Colonic mucosa (tissue), 4 donors: Measurements from ENCODE around the gene DAPK1. TPM values are rescaled to one million over a fixed set of nuclear protein-coding genes. Genes with fewer than 3 reads are reported as not detected.

Source experiments
- DNase-seq: peaks from one replicate; pipeline ENCODE4 v3.0.0-alpha.2; 2020
- H3K27ac ChIP-seq: fragments of 200-600 bp; one replicate; pipeline ENCODE4 v1.8.0; 2021
- H3K27me3 ChIP-seq: fragments of 200-600 bp; one replicate; pipeline ENCODE4 v1.8.0; 2021
- H3K36me3 ChIP-seq: fragments of 200-600 bp; one replicate; pipeline ENCODE4 v1.8.0; 2021
- H3K4me1 ChIP-seq: fragments of 200-600 bp; one replicate; pipeline ENCODE4 v1.8.0; 2021; ENCODE audit warnings: mild to moderate bottlenecking
- H3K4me3 ChIP-seq: fragments of 200-600 bp; one replicate; pipeline ENCODE4 v1.8.0; 2021
- H3K9ac ChIP-seq, 2 donors: one replicate each; pipeline ENCODE4 v1.7.0; 2013; ENCODE audit warnings: control low read depth in 2 of 2, low read depth in 2 of 2, low read length in 2 of 2
- H3K9me3 ChIP-seq: fragments of 200-600 bp; one replicate; pipeline ENCODE4 v1.8.0; 2021
- intact Hi-C: fragments of 100-400 bp; cut with DNase I; formaldehyde crosslinking; loops from one replicate; pipeline ENCODE4 v1.14.1; 2022
- total RNA-seq, 2 donors: library from RNA; stranded (reverse); fragmentation: NEBNext Ultra II Directional in 1 of 2; extraction: Animal tissue kit (Norgen Biotek cat#: 25700) in 1 of 2; gene quantifications; one replicate each; pipeline ENCODE4 v1.2.1, GENCODE V29; 2021
- TF ChIP-seq, protein P1 (sequence below): fragments of 200-600 bp; IDR thresholded peaks from one replicate; pipeline ENCODE4 v1.8.0; 2022; ENCODE audit warnings: antibody characterized with exemption, mild to moderate bottlenecking
- donor health status: healthy.
- donor health status: DM: no; HTN: no; CAD: no.
- donor health status: DM: no; HTN: no; CAD: no.

Gene DAPK1
- total RNA-seq, 2 donors from 2014 or later: 7.9 to 17.5 TPM

DNA sequence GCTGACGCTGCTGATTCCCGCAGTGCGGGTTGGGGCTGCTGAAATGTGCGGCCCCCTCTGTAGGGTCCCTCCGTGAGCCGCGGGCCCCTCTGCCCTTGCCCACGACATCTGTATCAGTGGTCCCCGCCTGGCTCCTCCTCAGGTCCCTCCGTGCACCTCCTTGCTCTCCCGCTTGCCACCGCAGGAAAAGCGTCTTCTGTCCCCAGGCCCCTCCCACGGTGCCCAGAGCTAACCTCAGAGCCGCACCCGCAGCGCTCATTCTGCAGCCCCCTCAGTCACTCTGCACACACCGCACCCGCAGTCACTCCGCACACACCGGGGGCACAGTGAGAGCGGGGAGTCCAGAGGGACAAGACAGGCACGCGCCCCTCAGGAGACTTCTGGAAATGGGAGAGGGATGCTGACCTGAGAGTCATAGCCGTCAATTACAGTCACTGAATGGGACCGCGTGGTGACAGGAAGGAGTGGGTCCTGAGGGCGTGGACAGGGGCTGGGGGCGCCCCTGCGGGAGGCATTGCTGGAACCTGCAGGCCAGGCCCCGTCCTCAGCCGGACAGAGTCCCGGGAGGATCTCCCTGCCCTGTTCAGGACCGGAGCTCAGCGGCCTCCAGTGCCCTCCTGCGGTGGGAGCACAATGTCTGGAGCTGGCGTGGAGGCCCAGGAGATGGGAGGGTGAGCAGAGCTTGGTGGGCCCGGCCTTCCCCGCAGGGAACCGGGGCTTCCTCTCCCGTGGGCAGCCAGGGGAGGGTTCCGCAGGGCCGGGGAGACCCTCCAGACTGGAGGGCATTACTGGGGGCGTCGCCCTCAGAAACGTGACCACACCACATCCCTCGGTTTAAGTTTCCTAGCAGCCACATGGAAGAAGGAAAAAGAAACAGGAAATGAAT is 162.1 kb downstream of the DAPK1 start:
- H3K9ac ChIP-seq: no peak overlapping the region
- intact Hi-C loops: loop anchor here (5.0 to 10.0 kb wide), 2 partner anchors 162 to 1225 kb away; partner anchors contain the start of gene DAPK1
- no peaks in the 10 kb centered on the region for H3K4me1 ChIP-seq
- no peak overlapping the region for H3K27ac ChIP-seq
- H3K27me3 ChIP-seq: no peaks in the 10 kb centered on the region
- TF ChIP-seq, protein P1, sequence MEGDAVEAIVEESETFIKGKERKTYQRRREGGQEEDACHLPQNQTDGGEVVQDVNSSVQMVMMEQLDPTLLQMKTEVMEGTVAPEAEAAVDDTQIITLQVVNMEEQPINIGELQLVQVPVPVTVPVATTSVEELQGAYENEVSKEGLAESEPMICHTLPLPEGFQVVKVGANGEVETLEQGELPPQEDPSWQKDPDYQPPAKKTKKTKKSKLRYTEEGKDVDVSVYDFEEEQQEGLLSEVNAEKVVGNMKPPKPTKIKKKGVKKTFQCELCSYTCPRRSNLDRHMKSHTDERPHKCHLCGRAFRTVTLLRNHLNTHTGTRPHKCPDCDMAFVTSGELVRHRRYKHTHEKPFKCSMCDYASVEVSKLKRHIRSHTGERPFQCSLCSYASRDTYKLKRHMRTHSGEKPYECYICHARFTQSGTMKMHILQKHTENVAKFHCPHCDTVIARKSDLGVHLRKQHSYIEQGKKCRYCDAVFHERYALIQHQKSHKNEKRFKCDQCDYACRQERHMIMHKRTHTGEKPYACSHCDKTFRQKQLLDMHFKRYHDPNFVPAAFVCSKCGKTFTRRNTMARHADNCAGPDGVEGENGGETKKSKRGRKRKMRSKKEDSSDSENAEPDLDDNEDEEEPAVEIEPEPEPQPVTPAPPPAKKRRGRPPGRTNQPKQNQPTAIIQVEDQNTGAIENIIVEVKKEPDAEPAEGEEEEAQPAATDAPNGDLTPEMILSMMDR: no peak
- H3K9me3 ChIP-seq: no peaks in the 10 kb centered on the region
- no peak for DNase-seq
- H3K36me3 ChIP-seq: no peaks in the 10 kb centered on the region
- H3K4me3 ChIP-seq: no peak overlapping the region

DNA sequence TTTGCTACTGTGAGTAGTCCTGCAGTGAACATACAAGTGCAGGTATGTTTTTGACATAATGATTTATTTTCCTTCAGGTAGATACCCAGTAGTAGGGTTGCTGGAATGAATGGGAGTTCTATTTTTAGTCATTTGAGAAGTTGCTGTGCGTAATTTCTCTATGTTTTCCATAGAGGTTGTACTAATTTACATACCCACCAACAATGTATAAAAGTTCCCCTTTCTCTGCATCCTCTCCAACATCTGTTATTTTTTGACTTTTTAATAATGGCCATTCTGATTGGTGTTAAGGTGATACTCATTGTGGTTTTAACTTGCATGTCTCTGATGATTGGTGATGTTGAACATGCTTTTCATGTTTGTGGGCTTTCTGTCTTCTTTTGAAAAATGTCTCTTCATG is 163.6 kb downstream of the DAPK1 start:
- Histone ChIP-seq H3K27me3 (no peaks in the 10 kb centered on the region), H3K4me1 (no peaks in the 10 kb centered on the region), H3K9me3 (no peaks in the 10 kb centered on the region), H3K9ac (no peak overlapping the region), H3K4me3 (no peak overlapping the region), H3K36me3 (no peaks in the 10 kb centered on the region), H3K27ac (no peak overlapping the region)
- TF ChIP-seq, protein P1: no peak
- intact Hi-C loops: loop anchor here (10.0 kb wide), 1 partner anchor 1226 kb away; no protein-coding TSS in a partner anchor
- DNase-seq: no peak

DNA sequence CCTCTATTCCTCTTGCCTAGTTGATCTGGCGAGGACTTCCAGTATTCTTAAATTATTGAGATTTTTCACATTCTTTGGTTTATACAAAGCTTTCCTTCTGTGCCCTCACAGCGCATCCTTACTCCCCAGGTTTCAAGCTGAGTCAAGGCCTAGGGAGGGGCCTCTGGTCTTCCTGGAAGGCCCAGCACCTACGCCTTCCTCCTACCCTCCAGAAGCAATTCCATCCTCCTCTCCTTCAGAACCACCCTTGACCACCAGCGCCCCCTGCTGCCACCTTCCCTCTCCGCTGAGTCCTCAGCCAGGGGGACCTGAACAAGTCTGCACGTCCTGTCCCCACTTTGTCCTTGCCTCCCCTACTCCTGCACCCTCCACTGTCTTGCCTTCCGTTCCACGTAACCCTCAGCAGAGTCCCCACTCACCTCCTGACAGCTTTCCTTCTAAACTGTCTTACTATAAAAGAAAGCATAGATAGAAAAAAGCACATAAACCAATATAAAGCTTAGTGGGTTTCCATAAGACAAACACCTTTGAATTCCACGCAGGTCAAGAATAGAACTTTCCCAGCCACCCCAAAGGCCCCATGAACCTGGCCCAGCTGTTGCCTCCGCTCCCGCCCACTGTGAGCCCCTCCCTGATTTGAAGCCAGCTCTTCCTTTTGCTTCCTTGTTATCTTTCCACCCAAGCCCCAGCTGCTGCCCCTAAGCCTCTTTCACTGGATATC is 165.3 kb downstream of the DAPK1 start:
- Histone ChIP-seq H3K4me1 (no peaks in the 10 kb centered on the region), H3K9ac (no peak overlapping the region), H3K36me3 (no peaks in the 10 kb centered on the region), H3K27me3 (no peaks in the 10 kb centered on the region), H3K27ac (no peak overlapping the region), H3K9me3 (no peaks in the 10 kb centered on the region), H3K4me3 (no peak overlapping the region)
- intact Hi-C loops: loop anchor here (2.0 to 10.0 kb wide), 2 partner anchors 326 to 1228 kb away; no protein-coding TSS in a partner anchor
- peak; percentile 90 for DNase-seq
- TF ChIP-seq, protein P1: peak; percentile 83

DNA sequence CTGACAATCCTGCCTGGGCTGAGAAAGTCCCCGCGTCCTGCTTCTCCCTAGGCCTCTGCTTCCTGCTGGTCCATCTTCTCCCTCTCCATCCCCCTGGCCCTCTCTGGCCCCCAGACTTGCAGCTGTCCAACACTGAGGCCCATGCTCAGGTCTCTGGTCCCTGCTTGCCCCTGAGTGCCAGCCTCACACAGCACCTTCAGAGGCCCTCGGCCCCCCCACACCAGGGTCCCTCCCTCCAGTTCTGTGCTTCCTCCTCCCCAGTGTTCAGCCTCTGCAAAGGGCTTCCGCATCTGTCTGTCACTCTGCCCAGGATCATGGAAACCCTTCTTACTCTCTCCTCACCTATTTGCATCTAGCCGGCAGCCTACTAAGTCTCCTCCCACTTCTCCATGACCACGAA is 165.9 kb downstream of the DAPK1 start:
- H3K27me3 ChIP-seq: no peaks in the 10 kb centered on the region
- H3K36me3 ChIP-seq: no peaks in the 10 kb centered on the region
- TF ChIP-seq, protein P1: no peak
- no peak overlapping the region for H3K4me3 ChIP-seq
- no peak overlapping the region for H3K9ac ChIP-seq
- DNase-seq: no peak
- intact Hi-C loops: loop anchor here (2.0 to 10.0 kb wide), 2 partner anchors 327 to 1229 kb away; no protein-coding TSS in a partner anchor
- no peaks in the 10 kb centered on the region for H3K9me3 ChIP-seq
- no peaks in the 10 kb centered on the region for H3K4me1 ChIP-seq
- no peak overlapping the region for H3K27ac ChIP-seq
